Chondrocyte (in vitro differentiated cells): Measurements from ENCODE around the gene AGFG2. TPM values are rescaled to one million over a fixed set of nuclear protein-coding genes. Genes with fewer than 3 reads are reported as not detected.
A peak's percentile ranks its signal among the peaks of the same experiment; 100 is the strongest.
"Not testable (repeated sequence)": the region's sequence is repeated elsewhere in the genome, so short reads cannot be mapped to it uniquely, and the experiment has no call there.

ENCODE experiments used
- DNase-seq: peaks from one replicate; pipeline ENCODE4 v3.0.0; 2021; ENCODE audit warnings: mixed read lengths, low spot score
- H3K27ac Mint-ChIP-seq: one replicate; pipeline ENCODE4 v1.8.0; 2021; ENCODE audit warnings: mild to moderate bottlenecking, moderate library complexity, mixed read lengths; ENCODE audit not compliant: unreplicated experiment
- H3K27me3 Mint-ChIP-seq: 2 replicates; pipeline ENCODE4 v1.8.0; 2021; ENCODE audit warnings: low read depth, mixed read lengths
- H3K36me3 Mint-ChIP-seq: 2 replicates; pipeline ENCODE4 v1.8.0; 2021; ENCODE audit warnings: low read depth, mixed read lengths
- H3K4me1 Mint-ChIP-seq: 2 replicates; pipeline ENCODE4 v1.8.0; 2021; ENCODE audit warnings: low read depth, mild to moderate bottlenecking, mixed read lengths
- H3K4me3 Mint-ChIP-seq: one replicate; pipeline ENCODE4 v1.8.0; 2021; ENCODE audit warnings: mild to moderate bottlenecking, moderate library complexity, mixed read lengths; ENCODE audit not compliant: unreplicated experiment
- H3K9me3 Mint-ChIP-seq: 2 replicates; pipeline ENCODE4 v1.8.0; 2021; ENCODE audit warnings: low read depth, mixed read lengths
- CTCF ChIP-seq: fragments of 200-600 bp; sonication (generic); IDR thresholded peaks from 2 replicates; pipeline ENCODE4 v1.5.0; 2021; ENCODE audit warnings: antibody characterized with exemption, mild to moderate bottlenecking, moderate library complexity
- total RNA-seq: library from RNA; stranded (reverse); gene quantifications from 3 replicates; pipeline ENCODE4 v1.2.1, GENCODE V29; 2021

Gene AGFG2
- total RNA-seq, 1 donor from 2014 or later: 8.2 TPM

- Mint-ChIP-seq H3K4me3 (no peak overlapping the region), H3K36me3 (no peaks in the 10 kb centered on the region), H3K4me1 (peaks cover 19% of the 10 kb centered on the region), H3K9me3 (no peaks in the 10 kb centered on the region), H3K27ac (no peak overlapping the region), H3K27me3 (peaks cover 3% of the 10 kb centered on the region)
- TF ChIP-seq CTCF: no peak
- DNase-seq: no peak
Observed at GRCh38 chr7:100516135-100516812, 22.7 kb upstream of the AGFG2 start.

GRCh38 chr7:100517305-100517704 lies 21.7 kb upstream of the AGFG2 start:
- Mint-ChIP-seq H3K4me3 (no peak overlapping the region), H3K27ac (no peak overlapping the region), H3K36me3 (no peaks in the 10 kb centered on the region), H3K27me3 (peaks cover 6% of the 10 kb centered on the region), H3K9me3 (no peaks in the 10 kb centered on the region), H3K4me1 (peaks cover 19% of the 10 kb centered on the region)
- no peak for DNase-seq
- no peak for TF ChIP-seq CTCF

- peaks cover 19% of the 10 kb centered on the region for H3K4me1 Mint-ChIP-seq
- no peak overlapping the region for H3K27ac Mint-ChIP-seq
- no peak for DNase-seq
- no peak for TF ChIP-seq CTCF
- H3K4me3 Mint-ChIP-seq: no peak overlapping the region
- H3K27me3 Mint-ChIP-seq: peaks cover 6% of the 10 kb centered on the region
- no peaks in the 10 kb centered on the region for H3K9me3 Mint-ChIP-seq
- H3K36me3 Mint-ChIP-seq: no peaks in the 10 kb centered on the region
Observed at GRCh38 chr7:100519580-100519979, 19.4 kb upstream of the AGFG2 start.

- no peak for TF ChIP-seq CTCF
- Mint-ChIP-seq H3K27ac (no peak overlapping the region), H3K36me3 (no peaks in the 10 kb centered on the region), H3K4me3 (no peak overlapping the region), H3K4me1 (peaks cover 15% of the 10 kb centered on the region), H3K27me3 (peaks cover 6% of the 10 kb centered on the region), H3K9me3 (no peaks in the 10 kb centered on the region)
- peak; percentile 1 for DNase-seq
Observed at GRCh38 chr7:100520138-100520537, 18.9 kb upstream of the AGFG2 start.

GRCh38 chr7:100521076-100521475 lies 17.9 kb upstream of the AGFG2 start:
- Mint-ChIP-seq H3K36me3 (no peaks in the 10 kb centered on the region), H3K4me1 (peaks cover 6% of the 10 kb centered on the region), H3K27ac (no peak overlapping the region), H3K27me3 (peaks cover 6% of the 10 kb centered on the region), H3K4me3 (no peak overlapping the region), H3K9me3 (no peaks in the 10 kb centered on the region)
- no peak for TF ChIP-seq CTCF
- DNase-seq: no peak

DNA sequence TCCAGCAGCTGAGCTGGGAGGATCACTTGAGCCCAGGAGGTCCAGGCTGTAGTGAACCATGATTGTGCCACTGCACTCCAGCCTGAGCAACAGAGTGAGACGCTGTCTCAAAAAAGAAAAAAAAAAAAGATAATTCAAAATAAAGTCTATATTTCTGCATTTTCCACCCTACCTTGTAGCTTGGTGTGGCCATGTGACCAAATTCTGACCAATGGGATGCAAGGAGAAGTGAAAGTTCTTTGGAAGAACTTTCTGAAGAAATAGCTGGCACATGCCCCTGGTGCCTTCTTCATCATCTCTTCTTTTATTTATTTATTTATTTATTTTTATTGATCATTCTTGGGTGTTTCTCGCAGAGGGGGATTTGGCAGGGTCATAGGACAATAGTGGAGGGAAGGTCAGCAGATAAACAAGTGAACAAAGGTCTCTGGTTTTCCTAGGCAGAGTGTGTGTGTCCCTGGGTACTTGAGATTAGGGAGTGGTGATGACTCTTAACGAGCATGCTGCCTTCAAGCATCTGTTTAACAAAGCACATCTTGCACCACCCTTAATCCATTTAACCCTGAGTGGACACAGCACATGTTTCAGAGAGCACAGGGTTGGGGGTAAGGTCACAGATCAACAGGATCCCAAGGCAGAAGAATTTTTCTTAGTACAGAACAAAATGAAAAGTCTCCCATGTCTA lies 17.0 kb upstream of the AGFG2 start:
- DNase-seq: not testable (repeated sequence)

DNA sequence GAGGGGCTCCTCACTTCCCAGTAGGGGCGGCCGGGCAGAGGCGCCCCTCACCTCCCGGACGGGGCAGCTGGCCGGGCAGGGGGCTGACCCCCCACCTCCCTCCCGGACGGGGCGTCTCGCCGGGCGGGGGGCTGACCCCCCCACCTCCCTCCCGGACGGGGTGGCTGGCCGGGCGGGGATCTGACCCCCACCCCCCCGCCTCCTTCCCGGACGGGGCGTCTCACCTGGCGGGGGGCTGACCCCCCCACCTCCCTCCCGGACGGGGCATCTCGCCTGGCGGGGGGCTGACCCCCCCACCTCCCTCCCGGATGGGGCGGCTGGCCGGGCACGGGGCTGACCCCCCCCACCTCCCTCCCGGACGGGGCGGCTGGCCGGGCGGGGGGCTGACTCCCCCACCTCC lies 15.8 kb upstream of the AGFG2 start:
- H3K4me1 Mint-ChIP-seq, H3K36me3 Mint-ChIP-seq, H3K27me3 Mint-ChIP-seq, H3K4me3 Mint-ChIP-seq, H3K27ac Mint-ChIP-seq, DNase-seq, H3K9me3 Mint-ChIP-seq: not testable (repeated sequence)

More for the DNA sequence above, 17.0 kb upstream of the AGFG2 start:
- not testable (repeated sequence) for H3K4me1 Mint-ChIP-seq, H3K36me3 Mint-ChIP-seq, H3K9me3 Mint-ChIP-seq, H3K4me3 Mint-ChIP-seq, H3K27ac Mint-ChIP-seq, H3K27me3 Mint-ChIP-seq
